Stimulated activated CD4-positive, alpha-beta T cell treated with anti-CD3 and anti-CD28 coated beads, Interleukin-4, amount 100 ng/mL, for 1 hour (primary cell): ENCODE data around the gene RIPK3.
"Not testable (repeated sequence)": the region's sequence is repeated elsewhere in the genome, so short reads cannot be mapped to it uniquely, and the experiment has no call there.

ENCODE experiments used
- DNase-seq: peaks from one replicate; pipeline ENCODE4 v3.0.0-alpha.2; 2020

The RIPK3 gene

DNA sequence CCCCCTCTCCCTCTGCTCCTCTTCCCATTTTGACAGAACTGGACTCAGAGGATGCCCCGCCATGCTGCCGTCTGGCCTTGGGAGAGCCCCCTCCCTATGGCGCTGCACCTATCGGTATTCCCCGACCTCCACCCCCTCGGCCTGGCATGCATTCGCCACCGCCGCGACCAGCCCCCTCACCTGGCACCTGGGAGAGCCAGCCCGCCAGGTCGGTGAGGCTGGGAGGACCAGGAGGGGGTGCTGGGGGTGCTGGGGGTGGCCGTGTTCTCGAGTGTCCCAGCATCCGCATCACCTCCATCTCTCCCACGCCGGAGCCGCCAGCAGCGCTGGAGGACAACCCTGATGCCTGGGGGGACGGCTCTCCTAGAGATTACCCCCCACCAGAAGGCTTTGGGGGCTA, 29.7 kb upstream of the RIPK3 start:
- DNase-seq: no peak

DNA sequence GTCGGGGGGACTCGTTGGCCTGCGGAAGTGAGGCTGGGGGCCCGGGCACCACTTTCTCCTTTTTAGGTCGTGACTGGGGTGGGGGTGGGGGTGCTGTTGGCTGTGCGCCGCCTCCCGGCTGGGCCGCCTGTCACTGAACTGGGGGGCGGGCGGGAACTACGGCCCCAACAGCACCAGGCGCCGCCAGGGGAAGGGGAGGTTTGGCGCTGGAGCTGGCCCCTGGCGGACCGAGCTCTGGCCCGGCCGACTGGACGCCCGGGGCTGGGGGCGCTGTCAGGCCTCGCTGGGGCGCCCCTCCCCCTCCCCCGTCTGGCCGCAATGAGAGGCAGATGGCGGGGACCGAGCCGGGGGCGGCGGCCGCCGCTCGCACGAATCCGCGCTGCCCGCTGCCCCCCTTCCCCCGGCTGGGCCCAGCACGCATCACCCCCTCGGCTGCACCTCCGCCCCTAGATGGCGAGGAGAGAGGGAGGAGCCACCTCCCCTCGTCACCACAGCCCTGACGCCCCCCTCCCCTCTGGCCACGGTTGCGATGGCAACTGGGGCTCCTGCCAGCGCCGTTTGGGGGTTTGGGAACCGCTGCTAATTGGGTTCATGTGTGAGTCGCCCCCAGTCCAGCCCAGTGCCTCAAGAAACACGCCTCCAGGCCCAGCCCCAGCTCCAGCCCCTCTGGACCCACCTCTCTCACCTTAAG, 28.9 kb upstream of the RIPK3 start:
- DNase-seq: peak; percentile 16

DNA sequence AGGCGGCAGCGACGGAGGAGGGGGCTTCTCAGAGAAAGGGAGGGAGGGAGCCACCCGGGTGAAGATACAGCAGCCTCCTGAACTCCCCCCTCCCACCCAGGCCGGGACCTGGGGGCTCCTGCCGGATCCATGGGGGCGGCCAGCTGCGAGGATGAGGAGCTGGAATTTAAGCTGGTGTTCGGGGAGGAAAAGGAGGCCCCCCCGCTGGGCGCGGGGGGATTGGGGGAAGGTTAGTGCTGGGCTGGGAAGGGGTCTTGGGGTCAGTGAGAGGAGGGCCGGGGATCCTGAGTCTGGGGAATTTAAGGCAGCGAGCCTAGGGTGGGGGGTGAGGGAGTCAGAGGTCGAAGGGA, 28.4 kb upstream of the RIPK3 start:
- no peak for DNase-seq

DNA sequence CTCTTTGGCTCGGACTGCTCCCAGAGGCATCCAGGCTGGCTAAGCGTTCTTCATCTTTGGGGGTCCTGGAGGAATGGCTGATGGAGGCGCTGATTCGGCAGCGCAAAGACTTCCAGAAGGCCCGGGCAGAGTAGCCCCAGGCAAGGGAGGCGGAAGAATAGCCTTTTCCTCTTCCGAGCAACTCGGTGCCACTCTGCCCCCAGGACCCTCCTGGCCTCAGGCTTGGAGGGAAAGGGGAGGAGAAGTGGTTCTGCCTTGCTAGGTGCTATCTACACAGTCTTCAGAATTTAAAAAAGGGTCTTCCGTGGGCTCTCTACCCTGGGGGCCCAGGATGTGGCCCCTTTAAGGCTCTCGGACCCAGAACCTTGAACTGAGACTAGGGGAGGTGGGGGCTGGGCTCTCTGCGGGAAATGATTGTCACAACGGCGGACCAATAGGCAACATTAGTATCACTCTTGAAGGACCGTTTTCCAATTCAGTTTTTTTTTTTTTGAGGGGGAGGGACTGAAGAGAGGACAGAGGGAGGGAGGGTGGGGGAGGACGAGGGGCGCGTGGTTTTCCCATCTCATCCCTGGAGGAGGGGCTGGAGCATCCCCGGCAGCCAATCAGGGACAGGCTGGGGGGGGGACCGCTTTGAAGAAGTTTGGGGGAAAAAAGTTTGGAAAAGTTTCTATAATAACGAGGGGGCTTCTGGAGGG, 27.9 kb upstream of the RIPK3 start, which contains the start of gene NFATC4:
Gene NFATC4, plus strand, starts transcription at position 671 of the 698 bp plus-strand sequence. CDS start 157 bp downstream, outside the sequence.
- no peak for DNase-seq

DNA sequence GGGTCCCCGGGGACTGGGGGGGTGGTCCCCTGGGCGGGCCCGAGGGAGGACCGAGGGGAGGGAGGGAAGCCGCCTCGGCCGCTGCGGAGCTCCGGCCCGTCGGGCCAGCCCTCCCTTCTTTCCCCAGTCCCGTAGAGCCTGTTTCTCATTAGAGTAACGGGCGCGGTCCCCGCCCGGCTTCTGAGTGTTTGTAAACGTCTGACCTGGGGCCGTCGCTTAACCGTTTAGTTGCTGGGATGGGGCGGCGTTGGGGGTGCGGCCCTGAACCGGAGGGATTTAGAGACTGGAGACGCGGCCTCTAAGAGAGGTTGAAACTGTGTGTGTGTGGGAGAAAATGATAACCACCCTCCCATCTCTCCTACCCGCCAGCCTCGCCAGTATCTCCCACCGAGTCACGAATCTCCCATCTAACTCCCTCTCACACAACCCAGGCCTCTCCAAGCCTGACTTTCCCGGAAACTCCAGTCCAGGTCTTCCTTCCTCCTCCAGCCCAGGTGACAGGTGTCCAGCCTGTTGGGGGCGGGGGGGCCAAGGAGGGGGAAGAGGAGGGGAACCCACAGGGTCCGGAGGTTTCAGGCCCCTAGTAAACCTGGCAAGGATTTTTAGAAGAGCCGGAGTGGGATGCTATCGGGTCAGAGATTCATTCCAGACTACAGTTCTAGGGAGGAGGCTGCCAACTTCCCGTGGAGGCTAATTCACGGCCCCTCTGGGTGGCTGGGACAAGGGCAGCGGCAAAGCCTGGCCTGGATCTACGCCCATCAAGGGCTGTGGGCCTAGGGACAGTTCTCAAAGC, 27.1 kb upstream of the RIPK3 start:
- peak; percentile 19 for DNase-seq

DNA sequence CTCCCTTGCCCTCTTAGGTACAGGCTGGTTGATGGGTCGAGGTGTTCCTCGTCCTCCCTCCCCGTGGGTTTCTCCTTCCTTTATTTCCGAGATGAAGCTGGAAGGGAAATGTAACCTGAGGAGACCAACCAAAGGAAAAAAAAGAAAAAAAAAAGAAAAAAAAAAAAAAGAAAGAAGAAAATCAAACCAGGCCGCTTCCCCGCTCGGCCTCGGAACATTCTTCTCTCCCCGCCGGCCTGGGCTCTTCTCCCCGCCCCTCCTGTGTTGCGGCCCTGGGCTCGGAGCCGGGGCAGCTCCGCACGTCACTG, 26.6 kb upstream of the RIPK3 start:
- no peak for DNase-seq

DNA sequence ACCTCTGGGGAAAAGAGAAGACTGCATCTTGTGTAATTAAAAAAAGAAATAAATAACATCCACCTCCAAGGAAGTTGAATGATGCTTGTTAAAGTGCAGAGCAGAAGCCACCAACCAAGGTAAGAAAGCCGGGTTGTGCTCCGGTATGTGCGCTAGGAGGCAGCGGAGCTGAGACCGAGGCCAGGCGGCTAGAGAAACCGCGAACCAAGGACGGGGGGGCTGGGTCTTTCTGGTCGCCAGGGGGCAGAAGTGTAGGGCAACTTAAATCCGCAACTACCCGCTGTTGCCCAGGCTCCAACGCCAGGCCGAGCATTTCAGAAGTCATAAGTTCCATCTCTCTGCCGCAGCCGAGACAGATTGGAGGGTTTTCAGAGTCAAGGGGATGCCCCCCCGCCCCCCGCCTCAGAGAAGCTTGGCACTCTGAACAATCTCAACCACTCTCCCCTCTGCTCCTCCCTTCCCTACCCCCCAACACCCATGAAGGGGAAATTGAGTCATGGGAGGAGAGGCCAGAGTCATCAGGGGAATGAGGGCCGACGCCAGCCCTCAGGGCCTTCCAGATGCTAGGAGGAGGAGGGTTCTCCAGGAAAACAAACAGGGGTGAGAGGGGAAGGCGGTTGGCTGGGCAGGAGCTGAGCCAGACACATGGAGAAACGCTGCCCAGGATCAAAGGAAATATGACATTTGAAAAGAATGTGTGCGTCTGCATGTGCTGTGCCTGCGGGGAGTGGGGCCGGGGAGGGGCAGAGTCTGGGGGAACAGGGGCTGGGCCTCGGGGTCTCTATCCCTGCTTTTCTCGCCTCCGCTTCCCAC, 26.0 kb upstream of the RIPK3 start:
- DNase-seq: peak; percentile 69

DNA sequence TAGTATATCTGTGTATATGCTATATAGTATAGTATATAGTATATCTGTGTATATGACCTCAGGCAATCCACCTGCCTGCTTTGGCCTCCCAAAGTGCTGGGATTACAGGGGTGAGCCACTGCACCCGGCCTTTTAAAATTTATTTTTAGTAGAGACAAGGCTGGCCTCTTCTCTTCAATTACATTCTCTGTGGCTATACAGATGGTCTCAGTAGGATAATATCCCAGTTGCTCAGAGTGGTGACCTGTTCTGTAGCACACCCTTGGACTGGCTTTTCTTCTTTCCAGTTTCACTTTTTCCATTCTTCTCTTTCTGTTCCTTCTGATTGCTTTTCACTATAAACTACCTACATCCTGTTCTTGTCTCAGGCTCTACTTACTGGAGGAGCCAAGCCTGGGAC, 25.1 kb upstream of the RIPK3 start:
- no peak for DNase-seq

DNA sequence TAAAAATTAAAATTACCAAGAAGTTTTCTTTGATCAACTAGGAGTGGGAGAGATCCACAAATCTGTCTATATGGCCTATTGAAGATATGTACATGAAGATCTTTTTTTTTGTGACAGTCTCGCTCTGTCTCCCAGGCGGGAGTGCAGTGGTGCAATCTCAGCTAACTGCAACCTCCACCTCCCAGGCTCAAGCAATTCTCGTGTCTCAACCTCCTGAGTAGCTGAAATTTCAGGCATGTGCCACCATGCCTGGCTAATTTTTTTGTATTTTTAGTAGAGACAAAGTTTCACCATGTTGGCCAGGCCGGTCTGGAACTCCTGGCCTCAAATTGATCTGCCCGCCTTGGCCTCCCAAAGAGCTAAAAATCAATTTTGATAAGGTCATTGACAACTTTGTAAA, 23.6 kb upstream of the RIPK3 start:
- DNase-seq: no peak

DNA sequence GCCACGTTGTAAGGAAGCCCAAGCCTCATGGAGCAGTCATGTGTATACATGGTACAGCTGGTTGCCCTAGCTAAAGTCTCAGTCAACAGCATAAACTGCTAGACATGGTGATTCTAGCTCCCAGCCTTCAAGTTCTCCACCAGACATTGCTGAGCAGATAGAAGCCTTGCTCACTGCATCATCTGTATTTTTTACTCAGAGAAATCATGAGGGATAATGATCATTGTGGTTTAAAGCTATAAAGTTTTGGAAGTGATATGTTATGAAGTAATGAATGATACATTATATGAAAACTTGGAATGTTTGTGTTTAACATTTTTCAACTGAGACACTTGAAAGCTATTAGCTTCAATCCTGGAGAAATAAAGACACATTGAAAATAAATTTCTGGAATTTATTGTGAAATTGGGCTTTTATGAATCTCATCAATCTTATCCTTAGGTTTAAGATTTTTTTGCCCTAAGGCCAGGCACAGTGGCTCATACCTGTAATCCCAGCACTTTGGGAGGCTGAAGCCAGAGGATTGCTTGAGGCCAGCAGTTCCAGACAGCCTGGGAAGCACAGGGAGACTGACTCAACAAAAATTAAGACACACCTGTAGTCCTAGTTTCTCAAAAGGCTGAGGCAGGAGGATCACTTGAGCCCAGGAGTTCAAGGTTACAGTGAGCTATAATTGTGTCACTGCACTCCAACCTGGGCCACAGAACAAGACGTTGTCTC, 22.6 kb upstream of the RIPK3 start:
- no peak for DNase-seq

DNA sequence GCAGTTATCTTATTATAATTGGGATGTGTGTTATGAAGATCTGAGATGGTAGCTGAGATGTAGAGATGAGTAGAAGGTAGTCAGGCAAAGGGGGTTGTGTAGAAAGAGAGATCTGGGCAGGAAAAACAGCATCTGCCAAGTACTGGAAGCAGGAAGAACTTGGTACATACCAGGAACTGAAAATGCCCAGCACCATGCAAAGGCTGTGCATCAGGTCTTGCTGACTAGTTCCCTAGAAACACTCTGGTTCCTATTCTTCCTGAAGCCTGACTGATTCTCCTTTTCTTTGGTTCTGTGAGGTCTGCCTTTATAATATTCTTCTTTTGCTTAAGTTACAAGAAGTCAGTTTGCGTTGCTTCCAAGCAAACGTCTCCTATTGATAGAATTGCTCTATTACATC, 21.5 kb upstream of the RIPK3 start:
- DNase-seq: no peak

DNA sequence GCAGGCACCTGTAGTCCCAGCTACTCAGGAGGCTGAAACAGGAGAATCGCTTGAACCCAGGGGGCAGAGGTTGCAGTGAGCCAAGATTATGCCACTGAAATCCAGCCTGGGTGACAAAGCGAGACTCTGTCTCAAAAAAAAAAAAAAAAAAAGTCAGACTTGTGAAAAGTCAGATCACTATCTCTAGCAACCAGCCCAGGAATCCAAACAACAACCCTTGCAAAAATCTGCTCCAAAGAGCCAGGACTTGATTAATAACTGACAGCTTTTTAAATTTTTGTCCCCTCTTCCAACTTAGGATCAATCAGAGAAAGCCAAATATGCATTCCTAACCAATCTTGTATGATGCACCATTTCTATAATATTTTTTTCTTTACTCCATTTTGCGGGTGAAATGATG, 20.5 kb upstream of the RIPK3 start:
- no peak for DNase-seq

DNA sequence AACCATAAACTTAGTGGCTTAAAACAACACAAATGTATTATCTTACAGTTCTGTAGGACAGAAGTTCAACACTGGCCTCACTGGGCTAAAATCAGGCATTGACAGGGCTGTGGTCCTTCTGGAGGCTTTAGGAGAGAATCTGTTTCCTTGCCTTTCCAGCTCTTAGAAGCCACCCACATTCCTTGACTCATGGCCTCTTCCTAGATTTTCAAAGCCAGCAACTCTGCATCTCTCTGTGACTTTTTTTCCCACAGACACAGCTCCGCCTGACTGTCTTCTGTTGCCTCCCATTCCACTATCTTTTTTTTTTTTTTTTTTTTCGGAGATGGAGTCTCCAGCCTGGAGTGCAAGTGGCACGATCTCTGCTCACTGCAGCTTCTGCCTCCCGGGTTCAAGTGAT, 16.4 kb upstream of the RIPK3 start:
- DNase-seq: no peak

DNA sequence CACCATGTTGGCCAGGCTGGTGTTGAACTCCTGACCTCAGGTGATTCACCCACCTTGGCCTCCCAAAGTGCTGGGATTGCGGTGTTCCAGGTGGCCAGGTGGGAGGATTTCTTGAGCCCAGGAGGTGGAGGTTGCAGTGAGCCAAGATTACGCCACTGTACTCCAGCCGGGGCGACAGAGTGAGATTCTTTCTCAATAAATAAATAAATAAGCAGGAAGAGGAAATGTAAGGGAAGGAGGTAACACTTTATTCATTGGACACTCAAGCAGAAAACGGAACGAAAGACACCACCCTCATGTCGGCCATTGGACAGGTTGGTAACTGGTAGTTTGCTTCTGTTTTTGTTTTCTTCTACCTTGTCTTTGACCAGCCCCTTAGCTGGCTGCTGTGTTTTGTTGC, 15.2 kb upstream of the RIPK3 start:
- no peak for DNase-seq

DNA sequence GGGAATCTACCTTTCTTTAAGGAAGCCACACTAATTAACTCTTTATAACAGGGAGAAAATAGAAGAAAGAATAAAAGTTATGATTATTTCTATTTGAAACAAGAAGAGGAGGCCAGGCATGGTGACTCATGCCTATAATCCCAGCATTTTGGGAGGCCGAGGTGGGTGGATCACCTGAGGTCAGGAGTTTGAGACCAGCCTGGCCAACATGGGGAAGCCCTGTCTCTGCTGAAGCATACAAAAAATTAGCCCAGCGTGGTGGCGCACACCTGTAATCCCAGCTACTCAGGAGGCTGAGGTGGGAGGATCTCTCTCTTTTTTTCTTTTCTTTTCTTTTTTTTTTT, 14.7 kb upstream of the RIPK3 start:
- DNase-seq: not testable (repeated sequence)

DNA sequence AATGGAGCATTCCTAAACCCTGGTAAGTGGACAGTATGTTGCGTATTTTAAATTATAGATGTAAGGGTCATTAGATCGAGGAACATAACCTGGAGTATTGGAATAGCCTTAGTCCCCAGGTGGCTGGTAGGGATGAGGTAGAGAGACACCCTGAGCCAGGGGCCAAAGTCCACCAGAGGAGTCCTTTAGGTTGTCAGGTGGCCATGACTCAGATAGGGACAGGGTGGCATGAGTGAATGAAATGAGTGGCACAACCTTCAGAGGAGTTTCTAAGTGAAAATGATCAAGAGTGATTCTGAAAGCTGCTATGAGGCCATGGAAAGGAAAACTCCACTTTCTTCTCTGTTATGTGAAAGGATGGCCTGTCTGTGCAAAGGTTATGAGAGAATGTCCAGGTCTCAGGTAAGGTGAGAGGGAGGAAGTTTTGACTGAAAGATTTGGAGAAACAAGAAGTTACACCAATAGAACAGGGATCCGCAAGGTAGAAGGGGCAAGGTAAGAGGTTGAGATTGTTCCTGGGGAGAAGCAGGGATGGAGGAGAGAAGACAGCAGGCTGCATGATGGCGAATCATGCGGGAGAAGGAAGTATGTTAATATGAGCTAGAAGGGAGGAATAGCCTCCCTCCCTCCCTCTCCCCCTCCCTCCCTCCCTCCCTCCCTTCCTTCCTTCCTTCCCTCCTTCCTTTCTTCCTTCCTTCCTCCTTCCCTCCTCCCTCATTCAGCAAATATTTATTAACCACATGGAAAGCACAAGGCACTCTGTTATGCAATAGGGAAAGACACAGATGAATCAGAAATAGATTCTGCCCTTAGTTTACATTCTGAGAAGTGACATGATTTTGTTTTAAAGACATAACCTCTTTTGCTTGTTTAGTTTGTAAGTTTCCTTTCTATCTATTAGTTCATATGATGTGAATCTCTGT, 14.0 kb upstream of the RIPK3 start:
- no peak for DNase-seq

DNA sequence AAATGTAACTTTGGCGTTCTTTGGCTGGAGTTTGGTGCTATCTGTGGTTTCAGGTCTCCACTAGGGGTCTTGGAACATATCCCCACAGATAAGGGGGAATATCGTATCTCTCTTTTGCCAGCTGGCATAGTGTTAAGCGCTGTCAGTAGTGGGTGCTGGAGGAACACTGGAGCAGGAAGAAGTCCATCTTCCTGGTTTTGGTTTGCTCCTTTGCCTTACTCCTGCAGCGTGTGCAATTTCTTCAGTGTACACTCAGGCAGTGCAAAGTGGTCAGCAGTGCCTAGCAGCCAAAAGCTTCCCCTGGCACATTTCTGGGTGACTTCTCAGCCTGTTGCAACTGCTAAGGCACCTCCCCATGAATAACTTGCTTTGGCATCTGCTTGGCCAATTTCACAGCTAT, 11.7 kb upstream of the RIPK3 start:
- no peak for DNase-seq

DNA sequence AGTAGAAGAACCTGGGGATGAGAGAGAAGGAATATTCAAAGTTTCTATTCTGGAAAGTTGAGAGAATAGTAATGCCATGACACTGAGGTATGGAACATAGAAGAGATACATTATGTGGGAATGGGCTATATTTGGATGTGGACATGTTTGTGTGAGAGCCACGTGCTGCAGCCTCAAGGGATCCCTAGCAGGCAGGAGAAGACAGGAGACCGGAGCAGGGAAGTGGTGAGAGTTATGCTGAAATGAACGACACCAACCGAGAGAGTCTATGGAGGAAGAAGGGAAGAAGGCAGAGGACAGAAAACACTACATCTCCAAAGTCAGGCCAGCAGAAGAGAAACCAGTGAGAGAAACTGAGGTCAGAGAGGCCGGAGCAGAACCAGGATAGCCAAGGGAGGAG, 10.0 kb upstream of the RIPK3 start:
- no peak for DNase-seq

DNA sequence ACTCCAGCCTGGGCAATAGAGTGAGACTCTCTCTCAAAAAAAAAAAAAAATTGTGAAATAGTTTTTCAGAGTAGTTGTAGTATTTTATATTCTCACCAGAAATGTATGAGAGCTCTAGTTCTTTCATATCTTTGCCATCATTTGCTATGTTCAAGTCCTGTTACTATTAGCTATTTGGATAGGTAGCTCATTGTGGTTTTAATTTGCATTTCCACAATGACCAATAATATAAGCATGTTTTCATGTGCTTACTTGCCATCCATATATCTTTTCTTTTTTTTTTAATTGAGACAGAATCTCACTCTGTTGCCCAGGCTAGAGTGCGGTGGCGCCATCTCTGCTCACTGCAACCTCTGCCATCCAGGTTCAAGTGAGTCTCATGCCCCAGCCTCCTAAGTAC, 8.4 kb upstream of the RIPK3 start:
- DNase-seq: no peak

DNA sequence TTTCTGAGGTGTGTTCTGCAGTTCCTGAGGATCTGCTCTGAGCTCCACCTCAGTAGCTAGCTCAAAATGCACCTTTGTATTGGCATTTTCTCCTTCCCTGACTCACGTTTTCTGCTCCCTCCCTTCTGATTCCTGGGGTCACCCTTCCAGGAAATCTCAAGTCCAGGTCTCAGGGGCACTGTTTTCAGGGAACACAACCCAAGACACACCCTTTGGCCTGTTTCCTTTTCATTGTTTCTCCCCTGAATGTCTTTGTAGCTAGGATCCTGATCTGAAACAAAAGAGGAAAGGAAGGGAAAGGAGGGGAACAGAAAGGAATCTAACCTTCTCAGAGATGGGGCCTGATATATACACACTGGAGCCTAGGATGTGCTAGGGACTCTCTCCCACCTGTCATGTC, 7.3 kb upstream of the RIPK3 start:
- DNase-seq: no peak

DNA sequence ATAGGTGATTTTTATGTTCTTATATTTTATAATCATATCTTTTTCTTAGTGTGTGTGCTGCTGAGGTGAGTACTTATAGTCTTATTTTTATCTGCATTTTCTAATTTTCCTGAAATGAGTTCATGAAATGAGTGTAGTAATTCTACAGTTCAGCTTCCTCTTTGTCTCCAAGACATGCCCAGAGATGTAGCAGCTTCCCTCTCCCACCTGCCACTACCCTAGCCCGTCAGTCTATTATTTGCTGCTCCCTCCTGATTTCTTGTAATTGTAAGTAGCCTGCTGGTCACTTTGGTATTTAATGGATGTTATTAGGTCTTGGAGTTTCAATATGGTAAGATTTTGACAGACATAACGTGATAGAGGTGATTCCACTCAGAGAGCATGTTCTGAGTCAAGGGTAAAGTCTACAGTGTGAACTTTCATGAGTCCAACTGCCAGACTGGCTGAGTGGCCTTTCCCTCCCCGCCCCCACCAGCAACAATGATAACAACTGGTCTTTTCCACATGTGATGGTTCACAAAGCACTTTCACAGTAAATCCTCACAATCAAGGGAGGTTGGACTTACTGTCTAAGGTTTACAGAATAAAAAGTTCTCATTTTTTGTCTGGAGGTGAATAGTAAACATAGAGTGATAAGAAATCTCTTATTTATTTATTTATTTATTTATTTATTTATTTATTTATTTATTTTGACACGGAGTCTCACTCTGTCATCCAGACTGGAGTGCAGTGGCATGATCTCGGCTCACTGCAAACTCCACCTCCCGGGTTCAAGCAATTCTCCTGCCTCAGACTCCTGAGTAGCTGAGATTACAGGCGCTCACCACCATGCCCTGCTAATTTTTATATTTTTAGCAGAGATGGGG, 4.2 kb upstream of the RIPK3 start:
- no peak for DNase-seq
